IMR-90 (cell line): ENCODE measurements around the gene CENPP.

Source experiments
- BHLHE40 ChIP-seq: fragments of 150-350 bp; IDR thresholded peaks from 2 replicates; pipeline ENCODE4 v1.6.1; 2016; ENCODE audit warnings: mild to moderate bottlenecking, low read depth, low read length
- CEBPB ChIP-seq: IDR thresholded peaks from 2 replicates; pipeline ENCODE4 v1.6.1; 2012; ENCODE audit warnings: low read depth, low read length, improper control_type of control experiment
- CTCF ChIP-seq: conservative IDR thresholded peaks from 2 replicates; pipeline ENCODE4 v1.5.1; 2012; ENCODE audit warnings: mild to moderate bottlenecking, low read depth, low read length, improper control_type of control experiment
- ELK1 ChIP-seq: fragments of 150-350 bp; IDR thresholded peaks from 2 replicates; pipeline ENCODE4 v1.6.1; 2016; ENCODE audit warnings: low read depth, mild to moderate bottlenecking, low read length, moderate library complexity, borderline replicate concordance
- MXI1 ChIP-seq: IDR thresholded peaks from 2 replicates; pipeline ENCODE4 v1.6.1; 2012; ENCODE audit warnings: low read depth, mild to moderate bottlenecking, low read length, moderate library complexity, borderline replicate concordance
- POLR2A ChIP-seq: IDR thresholded peaks from 2 replicates; pipeline ENCODE4 v1.6.1; 2012; ENCODE audit warnings: mild to moderate bottlenecking, low read depth, low read length
- RAD21 ChIP-seq: IDR thresholded peaks from 2 replicates; pipeline ENCODE4 v1.6.1; 2012; ENCODE audit warnings: low read length, improper control_type of control experiment
- USF2 ChIP-seq: fragments of 150-350 bp; IDR thresholded peaks from 2 replicates; pipeline ENCODE4 v1.6.1; 2017; ENCODE audit warnings: mild to moderate bottlenecking, antibody characterized with exemption, low read length, low read depth

GRCh38 chr9:92608241-92608908, 282.6 kb downstream of the CENPP start:
- no peak for TF ChIP-seq CTCF
- no peak for TF ChIP-seq POLR2A
- TF ChIP-seq ELK1 = no peak
- TF ChIP-seq RAD21 = no peak
- TF ChIP-seq MXI1 = no peak
- no peak for TF ChIP-seq USF2
- no peak for TF ChIP-seq BHLHE40
- no peak for TF ChIP-seq CEBPB
